Measurements from ENCODE around the gene RAF1. TPM values are rescaled to one million over a fixed set of nuclear protein-coding genes. Genes with fewer than 3 reads are reported as not detected.

The RAF1 gene
- total and polyA plus RNA-seq, 2 of the 13 experiments (the other 11 are each of a cell fraction or from before 2014, with no cell fraction given): 72.2 to 91.4 TPM

DNA sequence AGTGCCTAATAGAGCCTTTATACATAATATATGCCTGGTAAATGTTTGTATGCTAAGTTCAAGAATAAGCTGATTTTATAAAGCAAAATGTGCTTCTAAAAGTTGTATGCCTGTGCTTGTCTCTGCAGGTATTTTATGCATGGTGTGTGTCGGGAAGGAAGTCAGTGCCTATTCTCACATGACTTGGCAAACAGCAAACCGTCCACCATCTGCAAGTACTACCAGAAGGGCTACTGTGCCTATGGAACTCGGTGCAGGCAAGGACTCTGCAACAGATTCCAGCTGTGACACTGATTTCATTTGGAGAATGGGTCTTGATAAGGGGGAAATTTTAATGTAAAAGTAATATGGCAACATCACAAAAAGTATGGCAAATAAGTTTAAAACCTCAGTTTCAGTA, 95.2 kb downstream of the RAF1 start:
- peaks cover 28% of the 10 kb centered on the region for H4K20me1 ChIP-seq (ENCODE audit: insufficient read depth, low read length)

More for the DNA sequence above, 95.2 kb downstream of the RAF1 start:
- Histone ChIP-seq H3K4me3 (replicated peaks in 1 of 3; ENCODE audit: insufficient read depth in 1 of 3, low read depth in 2 of 3, low read length in 3 of 3) (no peak overlapping the region), H3K36me3 (replicated peaks in 1 of 2; ENCODE audit: control insufficient read depth in 1 of 2, insufficient read depth in 2 of 2, low read length in 2 of 2) (peaks cover 27 to 54% of the 10 kb centered on the region in 2 experiments), H2AFZ (ENCODE audit: low read length) (no peak overlapping the region), H3K9ac (ENCODE audit: insufficient read depth, low read depth, low read length) (no peak overlapping the region), H3K4me1 (ENCODE audit: insufficient read depth, low read length) (peaks cover 9% of the 10 kb centered on the region), H3K4me2 (ENCODE audit: low read depth, low read length) (no peak overlapping the region), H3K27ac (ENCODE audit: extremely low read length, insufficient read depth, low read length) (no peak overlapping the region), H3K79me2 (ENCODE audit: insufficient read depth, low read length) (peaks cover 51% of the 10 kb centered on the region), H3K27me3 (ENCODE audit: control insufficient read depth in 1 of 2, insufficient read depth in 2 of 2, low read length in 2 of 2) (no peaks in the 10 kb centered on the region), H3K9me3 (ENCODE audit: low read length) (no peaks in the 10 kb centered on the region)
- POLR2A ChIA-PET: no interaction called here
- CTCF ChIA-PET (ENCODE audit: low intra/inter-chr PET ratio, low total read pairs): no interaction called here
- intact Hi-C loops (cut with micrococcal nuclease; ENCODE audit: unreplicated experiment) (no loop called here), in situ Hi-C loops (cut with HindIII; ENCODE audit: extremely low pct_ligation_motif_present, low pct_unique_long_range_greater_than_20kb) (no loop called here)
- ATAC-seq (no peak), FAIRE-seq (no peak), DNase-seq (ENCODE audit: low spot score) (no peak)
- BruUV-seq (replicated peaks): no TSS peak
- WGBS (ENCODE audit: low lambda C conversion rate): 94% methylated on average over 3 of the region's 3 CpGs
- TF ChIP-seq MZF1 (CRISPR knock-in tag; IDR thresholded peaks at IDR 0.05; ENCODE audit: borderline replicate concordance): no peak
- TF ChIP-seq MTF2 (CRISPR knock-in tag; IDR thresholded peaks at IDR 0.05; ENCODE audit: borderline replicate concordance): no peak
- no peak for TF ChIP-seq TSC22D2 (CRISPR knock-in tag; IDR thresholded peaks at IDR 0.05; ENCODE audit: borderline replicate concordance)
- no peak for TF ChIP-seq DMAP1 (CRISPR knock-in tag; IDR thresholded peaks at IDR 0.05)
- TF ChIP-seq, protein P1, sequence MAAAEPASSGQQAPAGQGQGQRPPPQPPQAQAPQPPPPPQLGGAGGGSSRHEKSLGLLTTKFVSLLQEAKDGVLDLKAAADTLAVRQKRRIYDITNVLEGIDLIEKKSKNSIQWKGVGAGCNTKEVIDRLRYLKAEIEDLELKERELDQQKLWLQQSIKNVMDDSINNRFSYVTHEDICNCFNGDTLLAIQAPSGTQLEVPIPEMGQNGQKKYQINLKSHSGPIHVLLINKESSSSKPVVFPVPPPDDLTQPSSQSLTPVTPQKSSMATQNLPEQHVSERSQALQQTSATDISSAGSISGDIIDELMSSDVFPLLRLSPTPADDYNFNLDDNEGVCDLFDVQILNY (CRISPR knock-in tag; conservative IDR thresholded peaks at IDR 0.05): no peak
- TF ChIP-seq KMT2B (CRISPR knock-in tag; IDR thresholded peaks at IDR 0.05): no peak
- TF ChIP-seq TMF1 (CRISPR knock-in tag; IDR thresholded peaks at IDR 0.05; ENCODE audit: low read depth): no peak
- TF ChIP-seq ZFP82 (CRISPR knock-in tag; IDR thresholded peaks at IDR 0.05; ENCODE audit: borderline replicate concordance): no peak
- TF ChIP-seq, protein P2, sequence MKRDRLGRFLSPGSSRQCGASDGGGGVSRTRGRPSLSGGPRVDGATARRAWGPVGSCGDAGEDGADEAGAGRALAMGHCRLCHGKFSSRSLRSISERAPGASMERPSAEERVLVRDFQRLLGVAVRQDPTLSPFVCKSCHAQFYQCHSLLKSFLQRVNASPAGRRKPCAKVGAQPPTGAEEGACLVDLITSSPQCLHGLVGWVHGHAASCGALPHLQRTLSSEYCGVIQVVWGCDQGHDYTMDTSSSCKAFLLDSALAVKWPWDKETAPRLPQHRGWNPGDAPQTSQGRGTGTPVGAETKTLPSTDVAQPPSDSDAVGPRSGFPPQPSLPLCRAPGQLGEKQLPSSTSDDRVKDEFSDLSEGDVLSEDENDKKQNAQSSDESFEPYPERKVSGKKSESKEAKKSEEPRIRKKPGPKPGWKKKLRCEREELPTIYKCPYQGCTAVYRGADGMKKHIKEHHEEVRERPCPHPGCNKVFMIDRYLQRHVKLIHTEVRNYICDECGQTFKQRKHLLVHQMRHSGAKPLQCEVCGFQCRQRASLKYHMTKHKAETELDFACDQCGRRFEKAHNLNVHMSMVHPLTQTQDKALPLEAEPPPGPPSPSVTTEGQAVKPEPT (CRISPR knock-in tag; IDR thresholded peaks at IDR 0.05; ENCODE audit: low read depth): no peak
- TF ChIP-seq SP1 (IDR thresholded peaks at IDR 0.05): no peak
- no peak for TF ChIP-seq SP1 (CRISPR knock-in tag; IDR thresholded peaks at IDR 0.05)
- TF ChIP-seq TOPORS (CRISPR knock-in tag; IDR thresholded peaks at IDR 0.05): no peak
- TF ChIP-seq, protein P3, sequence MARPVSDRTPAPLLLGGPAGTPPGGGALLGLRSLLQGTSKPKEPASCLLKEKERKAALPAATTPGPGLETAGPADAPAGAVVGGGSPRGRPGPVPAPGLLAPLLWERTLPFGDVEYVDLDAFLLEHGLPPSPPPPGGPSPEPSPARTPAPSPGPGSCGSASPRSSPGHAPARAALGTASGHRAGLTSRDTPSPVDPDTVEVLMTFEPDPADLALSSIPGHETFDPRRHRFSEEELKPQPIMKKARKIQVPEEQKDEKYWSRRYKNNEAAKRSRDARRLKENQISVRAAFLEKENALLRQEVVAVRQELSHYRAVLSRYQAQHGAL (CRISPR knock-in tag; IDR thresholded peaks at IDR 0.05; ENCODE audit: not compliant biosample characterization): no peak
- TF ChIP-seq ZMYM3 (CRISPR knock-in tag; IDR thresholded peaks at IDR 0.05): no peak
- TF ChIP-seq, protein P4, sequence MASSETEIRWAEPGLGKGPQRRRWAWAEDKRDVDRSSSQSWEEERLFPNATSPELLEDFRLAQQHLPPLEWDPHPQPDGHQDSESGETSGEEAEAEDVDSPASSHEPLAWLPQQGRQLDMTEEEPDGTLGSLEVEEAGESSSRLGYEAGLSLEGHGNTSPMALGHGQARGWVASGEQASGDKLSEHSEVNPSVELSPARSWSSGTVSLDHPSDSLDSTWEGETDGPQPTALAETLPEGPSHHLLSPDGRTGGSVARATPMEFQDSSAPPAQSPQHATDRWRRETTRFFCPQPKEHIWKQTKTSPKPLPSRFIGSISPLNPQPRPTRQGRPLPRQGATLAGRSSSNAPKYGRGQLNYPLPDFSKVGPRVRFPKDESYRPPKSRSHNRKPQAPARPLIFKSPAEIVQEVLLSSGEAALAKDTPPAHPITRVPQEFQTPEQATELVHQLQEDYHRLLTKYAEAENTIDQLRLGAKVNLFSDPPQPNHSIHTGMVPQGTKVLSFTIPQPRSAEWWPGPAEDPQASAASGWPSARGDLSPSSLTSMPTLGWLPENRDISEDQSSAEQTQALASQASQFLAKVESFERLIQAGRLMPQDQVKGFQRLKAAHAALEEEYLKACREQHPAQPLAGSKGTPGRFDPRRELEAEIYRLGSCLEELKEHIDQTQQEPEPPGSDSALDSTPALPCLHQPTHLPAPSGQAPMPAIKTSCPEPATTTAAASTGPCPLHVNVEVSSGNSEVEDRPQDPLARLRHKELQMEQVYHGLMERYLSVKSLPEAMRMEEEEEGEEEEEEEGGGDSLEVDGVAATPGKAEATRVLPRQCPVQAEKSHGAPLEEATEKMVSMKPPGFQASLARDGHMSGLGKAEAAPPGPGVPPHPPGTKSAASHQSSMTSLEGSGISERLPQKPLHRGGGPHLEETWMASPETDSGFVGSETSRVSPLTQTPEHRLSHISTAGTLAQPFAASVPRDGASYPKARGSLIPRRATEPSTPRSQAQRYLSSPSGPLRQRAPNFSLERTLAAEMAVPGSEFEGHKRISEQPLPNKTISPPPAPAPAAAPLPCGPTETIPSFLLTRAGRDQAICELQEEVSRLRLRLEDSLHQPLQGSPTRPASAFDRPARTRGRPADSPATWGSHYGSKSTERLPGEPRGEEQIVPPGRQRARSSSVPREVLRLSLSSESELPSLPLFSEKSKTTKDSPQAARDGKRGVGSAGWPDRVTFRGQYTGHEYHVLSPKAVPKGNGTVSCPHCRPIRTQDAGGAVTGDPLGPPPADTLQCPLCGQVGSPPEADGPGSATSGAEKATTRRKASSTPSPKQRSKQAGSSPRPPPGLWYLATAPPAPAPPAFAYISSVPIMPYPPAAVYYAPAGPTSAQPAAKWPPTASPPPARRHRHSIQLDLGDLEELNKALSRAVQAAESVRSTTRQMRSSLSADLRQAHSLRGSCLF (CRISPR knock-in tag; IDR thresholded peaks at IDR 0.05; ENCODE audit: borderline replicate concordance): no peak
- TF ChIP-seq, protein P5, sequence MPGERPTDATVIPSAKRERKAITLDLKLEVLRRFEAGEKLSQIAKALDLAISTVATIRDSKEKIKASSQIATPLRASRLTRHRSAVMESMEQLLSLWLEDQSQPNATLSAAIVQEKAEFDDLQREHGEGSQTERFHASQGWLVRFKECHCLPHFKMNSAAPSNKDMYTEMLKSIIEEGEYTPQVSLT (CRISPR knock-in tag; IDR thresholded peaks at IDR 0.05; ENCODE audit: borderline replicate concordance, low read depth): no peak
- no peak for TF ChIP-seq MTF1 (CRISPR knock-in tag; IDR thresholded peaks at IDR 0.05)
- no peak for TF ChIP-seq DNMT3B (CRISPR knock-in tag; conservative IDR thresholded peaks at IDR 0.05)
- no peak for TF ChIP-seq HOXA3 (CRISPR knock-in tag; IDR thresholded peaks at IDR 0.05)
